Hepatocyte (in vitro differentiated cells): Measurements from ENCODE around the gene PIK3AP1. TPM values are rescaled to one million over a fixed set of nuclear protein-coding genes. Genes with fewer than 3 reads are reported as not detected.
"Not testable (repeated sequence)": the region's sequence is repeated elsewhere in the genome, so short reads cannot be mapped to it uniquely, and the experiment has no call there.

Experiments
- DNase-seq: peaks from one replicate; pipeline ENCODE4 v3.0.0-alpha.2; 2016; ENCODE audit warnings: low spot score
- H2AFZ ChIP-seq: fragments of 200-600 bp; sonication (generic); 2 replicates; pipeline ENCODE4 v1.6.0; 2016; ENCODE audit warnings: antibody characterized with exemption, mild to moderate bottlenecking
- H3K27ac ChIP-seq: fragments of 200-600 bp; sonication (generic); 2 replicates; pipeline ENCODE4 v1.5.1; 2016; ENCODE audit warnings: mild to moderate bottlenecking
- H3K27me3 ChIP-seq: fragments of 200-600 bp; sonication (generic); 2 replicates; pipeline ENCODE4 v1.6.1; 2016
- H3K36me3 ChIP-seq: fragments of 200-600 bp; sonication (generic); replicated peaks from 2 replicates; pipeline ENCODE4 v1.5.1; 2016; ENCODE audit warnings: low read depth; ENCODE audit not compliant: insufficient read depth
- H3K4me1 ChIP-seq: fragments of 200-600 bp; sonication (generic); 2 replicates; pipeline ENCODE4 v1.5.1; 2016; ENCODE audit warnings: mild to moderate bottlenecking, moderate library complexity; ENCODE audit not compliant: insufficient read depth
- H3K4me2 ChIP-seq: fragments of 200-600 bp; sonication (generic); 2 replicates; pipeline ENCODE4 v1.6.0; 2016
- H3K4me3 ChIP-seq: fragments of 200-600 bp; sonication (generic); 2 replicates; pipeline ENCODE4 v1.5.1; 2016; ENCODE audit warnings: mild to moderate bottlenecking
- H3K79me2 ChIP-seq: fragments of 200-600 bp; sonication (generic); 2 replicates; pipeline ENCODE4 v1.6.0; 2017; ENCODE audit warnings: mild to moderate bottlenecking
- H3K9me2 ChIP-seq: fragments of 200-600 bp; sonication (generic); replicated peaks from 2 replicates; pipeline ENCODE4 v1.6.0; 2017; ENCODE audit warnings: mild to moderate bottlenecking; ENCODE audit not compliant: insufficient read depth
- H3K9me3 ChIP-seq: fragments of 200-600 bp; sonication (generic); 2 replicates; pipeline ENCODE4 v1.5.1; 2016; ENCODE audit warnings: low read depth, mild to moderate bottlenecking
- H4K20me1 ChIP-seq: fragments of 200-600 bp; sonication (generic); 2 replicates; pipeline ENCODE4 v1.6.0; 2016; ENCODE audit warnings: mild to moderate bottlenecking; ENCODE audit not compliant: insufficient read depth, poor library complexity, severe bottlenecking
- EZH2 ChIP-seq: fragments of 200-600 bp; sonication (generic); IDR thresholded peaks from 2 replicates; pipeline ENCODE4 v1.6.1; 2016; ENCODE audit warnings: antibody characterized with exemption, mild to moderate bottlenecking, borderline replicate concordance
- EZH2phosphoT487 ChIP-seq: fragments of 200-600 bp; sonication (generic); IDR thresholded peaks from one replicate; pipeline ENCODE4 v1.6.1; 2018; ENCODE audit warnings: antibody characterized with exemption, mild to moderate bottlenecking, low read depth, moderate library complexity; ENCODE audit not compliant: unreplicated experiment, severe bottlenecking
- WGBS: methylation state at CpG from one replicate; pipeline ENCODE4 v1.1.6; 2016; ENCODE audit warnings: low lambda C conversion rate; ENCODE audit errors: missing lambda C conversion rate; 5-methylcytosine and 5-hydroxymethylcytosine counted together
- polyA plus RNA-seq: library from polyadenylated mRNA; unstranded; fragments of >200 nt; fragmentation: Nextera tagmentation; extraction: Ambion mirVana; gene quantifications from 2 replicates; pipeline ENCODE4 v1.2.1, GENCODE V29; 2016
- total RNA-seq: library from RNA; depleted of rRNA; stranded (reverse); fragments of >200 nt; gene quantifications from 2 replicates; pipeline ENCODE4 v1.2.3, GENCODE V29; 2014
- TF ChIP-seq, protein P1 (sequence below): fragments of 200-600 bp; sonication (generic); IDR thresholded peaks from 2 replicates; pipeline ENCODE4 v1.5.1; 2016; ENCODE audit warnings: antibody characterized with exemption, mild to moderate bottlenecking; ENCODE audit not compliant: poor library complexity

PIK3AP1 gene
- total and polyA plus RNA-seq, 2 experiments from 2014 or later = 2.5 to 8.4 TPM

DNA sequence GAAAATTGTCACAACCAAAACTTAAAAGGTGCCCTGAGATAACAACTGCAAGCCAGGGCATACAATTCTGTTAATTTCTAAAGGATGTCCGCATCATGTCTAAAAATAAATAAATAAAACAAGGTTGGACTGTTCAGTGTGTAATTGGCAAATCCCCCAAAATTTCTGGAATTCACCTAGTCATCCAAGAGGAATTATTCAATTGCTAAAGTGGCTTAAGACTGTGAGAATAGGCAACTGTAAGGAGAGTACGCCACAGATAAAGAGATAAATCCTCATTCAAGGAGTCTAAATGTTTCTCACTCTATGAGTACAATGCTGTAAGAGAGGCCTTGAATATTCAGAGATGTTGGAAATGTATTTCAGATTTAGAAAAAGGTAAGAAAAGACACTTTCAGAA lies 37.2 kb downstream of the PIK3AP1 start:
- Histone ChIP-seq H3K9me3 (no peaks in the 10 kb centered on the region), H3K36me3 (no peaks in the 10 kb centered on the region), H3K27ac (no peak overlapping the region), H2AFZ (no peak overlapping the region), H3K4me1 (no peaks in the 10 kb centered on the region), H3K79me2 (no peaks in the 10 kb centered on the region), H4K20me1 (no peaks in the 10 kb centered on the region), H3K27me3 (peaks cover 4% of the 10 kb centered on the region), H3K9me2 (no peaks in the 10 kb centered on the region), H3K4me2 (no peak overlapping the region), H3K4me3 (no peak overlapping the region)
- TF ChIP-seq EZH2 = no peak
- TF ChIP-seq EZH2phosphoT487 = no peak
- TF ChIP-seq, protein P1, sequence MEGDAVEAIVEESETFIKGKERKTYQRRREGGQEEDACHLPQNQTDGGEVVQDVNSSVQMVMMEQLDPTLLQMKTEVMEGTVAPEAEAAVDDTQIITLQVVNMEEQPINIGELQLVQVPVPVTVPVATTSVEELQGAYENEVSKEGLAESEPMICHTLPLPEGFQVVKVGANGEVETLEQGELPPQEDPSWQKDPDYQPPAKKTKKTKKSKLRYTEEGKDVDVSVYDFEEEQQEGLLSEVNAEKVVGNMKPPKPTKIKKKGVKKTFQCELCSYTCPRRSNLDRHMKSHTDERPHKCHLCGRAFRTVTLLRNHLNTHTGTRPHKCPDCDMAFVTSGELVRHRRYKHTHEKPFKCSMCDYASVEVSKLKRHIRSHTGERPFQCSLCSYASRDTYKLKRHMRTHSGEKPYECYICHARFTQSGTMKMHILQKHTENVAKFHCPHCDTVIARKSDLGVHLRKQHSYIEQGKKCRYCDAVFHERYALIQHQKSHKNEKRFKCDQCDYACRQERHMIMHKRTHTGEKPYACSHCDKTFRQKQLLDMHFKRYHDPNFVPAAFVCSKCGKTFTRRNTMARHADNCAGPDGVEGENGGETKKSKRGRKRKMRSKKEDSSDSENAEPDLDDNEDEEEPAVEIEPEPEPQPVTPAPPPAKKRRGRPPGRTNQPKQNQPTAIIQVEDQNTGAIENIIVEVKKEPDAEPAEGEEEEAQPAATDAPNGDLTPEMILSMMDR = no peak
- 89% methylated on average over 2 of the region's 2 CpGs for WGBS
- no peak for DNase-seq

DNA sequence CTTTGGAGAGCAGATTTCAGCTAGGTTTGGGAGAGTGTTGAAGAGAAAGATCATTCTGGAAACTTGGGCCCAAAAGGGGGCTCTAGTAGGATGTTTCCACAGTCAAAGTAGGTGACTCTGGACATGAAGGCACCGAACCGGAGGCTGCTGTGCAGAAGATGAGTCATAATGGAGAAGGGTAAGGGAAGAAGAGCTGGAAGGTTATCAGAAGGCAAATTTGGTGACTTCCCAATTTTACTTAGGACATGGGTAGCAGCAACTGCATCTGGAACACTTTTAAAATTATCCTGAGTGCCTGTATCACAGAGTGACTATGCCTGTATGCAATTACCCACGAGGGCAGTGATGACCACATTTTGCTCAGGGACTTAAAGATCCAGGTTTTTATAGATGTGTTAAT lies 38.8 kb downstream of the PIK3AP1 start:
- H3K36me3 ChIP-seq = no peaks in the 10 kb centered on the region
- H4K20me1 ChIP-seq = no peaks in the 10 kb centered on the region
- no peaks in the 10 kb centered on the region for H3K9me2 ChIP-seq
- 77% methylated on average over 3 of the region's 3 CpGs for WGBS
- peaks cover 4% of the 10 kb centered on the region for H3K27me3 ChIP-seq
- no peak overlapping the region for H3K4me3 ChIP-seq
- H3K27ac ChIP-seq = no peak overlapping the region
- H2AFZ ChIP-seq = no peak overlapping the region
- no peak for TF ChIP-seq EZH2phosphoT487
- no peak for TF ChIP-seq EZH2
- TF ChIP-seq, protein P1 = no peak
- H3K79me2 ChIP-seq = no peaks in the 10 kb centered on the region
- no peak for DNase-seq
- H3K9me3 ChIP-seq = no peaks in the 10 kb centered on the region
- no peak overlapping the region for H3K4me2 ChIP-seq
- peaks cover 8% of the 10 kb centered on the region for H3K4me1 ChIP-seq

DNA sequence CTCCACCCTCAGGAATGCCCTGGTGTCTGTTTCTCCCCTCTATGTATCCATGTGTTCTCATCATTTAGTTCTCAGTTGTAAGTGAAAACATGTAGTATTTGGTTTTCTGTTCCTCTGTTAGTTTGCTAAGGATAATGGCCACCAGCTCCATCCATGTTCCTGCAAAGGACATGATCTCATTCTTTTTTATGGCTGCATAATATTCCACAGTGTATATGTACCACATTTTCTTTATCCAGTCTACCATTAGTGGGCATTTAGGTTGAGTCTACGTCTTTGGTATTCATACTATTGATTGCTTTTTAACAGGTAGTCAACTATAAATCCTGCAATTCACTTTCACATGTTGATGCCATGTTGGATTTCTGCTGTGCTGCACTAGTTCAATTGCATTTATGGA lies 39.9 kb downstream of the PIK3AP1 start:
- H3K4me1 ChIP-seq, H2AFZ ChIP-seq, H3K4me2 ChIP-seq, H3K9me3 ChIP-seq, H3K9me2 ChIP-seq, H3K79me2 ChIP-seq, H3K27ac ChIP-seq, DNase-seq, H3K36me3 ChIP-seq, H3K4me3 ChIP-seq, H4K20me1 ChIP-seq, H3K27me3 ChIP-seq: not testable (repeated sequence)
- 83% methylated on average over 1 of the region's 1 CpG for WGBS

DNA sequence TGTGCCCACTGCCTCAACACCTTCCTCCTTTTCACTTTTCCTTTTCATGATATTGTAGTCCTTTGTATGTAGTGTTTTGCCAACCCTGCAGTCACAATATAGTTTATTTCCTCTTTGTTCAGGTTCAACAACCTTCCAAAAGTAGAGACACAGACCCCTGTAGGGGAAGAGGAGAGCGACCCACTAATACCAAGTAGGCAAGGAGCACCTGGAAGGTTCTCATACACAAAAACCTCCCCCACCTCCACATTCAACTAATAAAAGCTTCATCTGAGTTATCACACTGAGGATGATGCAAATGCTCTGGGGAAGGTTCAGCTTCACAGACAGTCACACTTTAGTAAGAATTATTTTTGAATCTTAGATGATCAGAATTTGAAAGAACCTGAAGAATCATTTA lies 41.6 kb downstream of the PIK3AP1 start:
- 100% methylated on average over 1 of the region's 1 CpG for WGBS
- Histone ChIP-seq H3K9me3 (no peaks in the 10 kb centered on the region), H3K4me3 (no peak overlapping the region), H3K9me2 (no peaks in the 10 kb centered on the region), H3K27me3 (peaks cover 4% of the 10 kb centered on the region), H3K4me1 (peaks cover 16% of the 10 kb centered on the region), H2AFZ (no peak overlapping the region), H3K36me3 (no peaks in the 10 kb centered on the region), H3K27ac (no peak overlapping the region), H4K20me1 (no peaks in the 10 kb centered on the region), H3K79me2 (no peaks in the 10 kb centered on the region), H3K4me2 (no peak overlapping the region)
- DNase-seq = no peak
- TF ChIP-seq, protein P1 = no peak
- no peak for TF ChIP-seq EZH2
- TF ChIP-seq EZH2phosphoT487 = no peak
